Transverse colon (tissue), 4 donors: Measurements from ENCODE around the gene SRSF3.

Experiments used
- CTCF ChIP-seq, 5 experiments: fragments of 200-600 bp in 3 of 5; fragments of 450-650 bp in 2 of 5; sonication (generic) in 3 of 5; IDR thresholded peaks; 1 replicate in 2 of 5; 2 replicates in 3 of 5; pipeline ENCODE4 v1.5.1; 2016 to 2017; ENCODE audit warnings: antibody characterized with exemption in 5 of 5, inconsistent platforms in 3 of 5, mild to moderate bottlenecking in 2 of 5, moderate library complexity in 1 of 5
- POLR2A ChIP-seq: fragments of 450-650 bp; IDR thresholded peaks from one replicate; pipeline ENCODE4 v1.6.1; 2016; ENCODE audit warnings: antibody characterized with exemption, mild to moderate bottlenecking, moderate library complexity
- POLR2AphosphoS5 ChIP-seq, 3 donors: sonication (generic); formaldehyde crosslinking; IDR thresholded peaks; one replicate each; pipeline ENCODE4 v1.6.1; 2016; ENCODE audit warnings: antibody characterized with exemption in 3 of 3

DNA sequence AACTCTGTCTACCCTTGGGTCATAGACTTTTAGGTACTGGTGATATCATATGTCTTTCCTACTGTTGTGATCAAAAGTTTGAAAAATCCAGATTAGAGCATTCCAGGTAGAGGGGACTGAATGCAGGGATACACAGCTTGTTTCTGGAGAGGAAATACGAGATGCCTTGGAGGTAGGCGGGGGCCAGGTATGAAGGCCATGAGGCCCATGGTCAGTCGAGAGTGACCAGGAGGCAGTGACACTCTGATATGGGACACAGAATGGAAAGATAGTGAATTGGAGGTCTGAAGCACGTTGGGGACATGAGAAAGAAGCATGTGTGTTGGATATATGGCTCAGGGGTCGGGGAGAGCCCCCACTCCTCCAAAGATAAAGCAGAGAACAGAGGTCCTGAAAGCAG, 16.1 kb upstream of the SRSF3 start:
- TF ChIP-seq POLR2A (no peak), CTCF (IDR thresholded peaks at IDR 0.05) (no peak), POLR2AphosphoS5 (IDR thresholded peaks at IDR 0.05) (no peak)
